GM18870 (cell line): ENCODE results near the gene U2AF1L4.
A peak's percentile ranks its signal among the peaks of the same experiment; 100 is the strongest.

Experiments
- ATAC-seq: cut with Tn5 transposase; IDR thresholded peaks from one replicate; pipeline ENCODE4 v1.9.1; 2021; ENCODE audit warnings: moderate library complexity; ENCODE audit not compliant: unreplicated experiment

U2AF1L4 gene

GRCh38 chr19:35757749-35758608 lies 12.8 kb upstream of the U2AF1L4 start, which contains the start of gene PROSER3:
Gene PROSER3, plus strand, starts transcription at chr19:35758176. Its CDS starts 40 bp downstream, at chr19:35758216.
- ATAC-seq: peak; percentile 95

- peak; percentile 2 for ATAC-seq
Measured at GRCh38 chr19:35757231-35757748, 12.1 kb upstream of the U2AF1L4 start.

GRCh38 chr19:35756377-35757230 lies 11.4 kb upstream of the U2AF1L4 start, which contains the start of gene HSPB6:
Gene HSPB6, minus strand, starts transcription at chr19:35757029. Its CDS starts 21 bp downstream, at chr19:35757008.
- ATAC-seq: no peak

- no peak for ATAC-seq
Measured at GRCh38 chr19:35755550-35756376, 10.5 kb upstream of the U2AF1L4 start.

- no peak for ATAC-seq
Measured at GRCh38 chr19:35755131-35755549, 9.9 kb upstream of the U2AF1L4 start.

- ATAC-seq: no peak
Measured at GRCh38 chr19:35754370-35755130, 9.3 kb upstream of the U2AF1L4 start.

GRCh38 chr19:35753634-35754369 lies 8.6 kb upstream of the U2AF1L4 start:
- ATAC-seq: no peak

- ATAC-seq: no peak
Measured at GRCh38 chr19:35752746-35753350, 7.6 kb upstream of the U2AF1L4 start.

- no peak for ATAC-seq
Measured at GRCh38 chr19:35751839-35752745, 6.9 kb upstream of the U2AF1L4 start.

GRCh38 chr19:35750167-35750566 lies 4.9 kb upstream of the U2AF1L4 start:
- no peak for ATAC-seq

- ATAC-seq: peak; percentile 73
Measured at GRCh38 chr19:35748106-35749020, 3.1 kb upstream of the U2AF1L4 start, which contains the start of gene LIN37. Gene LIN37, plus strand, starts transcription at chr19:35748576. Its CDS starts 149 bp downstream, at chr19:35748725.

GRCh38 chr19:35746531-35746930 lies 1.3 kb upstream of the U2AF1L4 start:
- no peak for ATAC-seq

- ATAC-seq: no peak
Measured at GRCh38 chr19:35746087-35746462, 857 bp upstream of the U2AF1L4 start.

GRCh38 chr19:35744430-35745327 lies 539 bp downstream of the U2AF1L4 start:
- no peak for ATAC-seq

- no peak for ATAC-seq
Measured at GRCh38 chr19:35743640-35744429, 1.4 kb downstream of the U2AF1L4 start.
